ENCODE data around the gene HOOK1.

DNA sequence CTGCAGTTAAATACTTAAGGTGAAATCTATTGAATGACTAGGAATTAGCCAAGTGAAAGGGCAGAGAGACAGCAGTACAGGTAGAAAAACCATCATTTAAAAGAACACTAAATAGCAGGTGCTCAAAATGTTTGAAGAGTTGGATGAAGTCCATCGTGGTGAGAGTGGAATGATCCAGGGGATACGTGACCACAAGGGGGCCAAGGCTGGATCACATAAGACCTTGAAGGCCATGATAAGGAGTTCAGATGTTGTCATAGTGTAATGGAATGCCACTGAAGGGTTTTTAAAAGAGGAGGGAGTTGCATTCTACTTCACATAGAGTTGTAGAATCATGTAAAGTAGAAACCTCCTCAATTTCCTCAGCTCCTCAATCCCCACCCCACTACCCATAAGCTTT is 34.8 kb upstream of the HOOK1 start:
- TF ChIP-seq, protein P1, sequence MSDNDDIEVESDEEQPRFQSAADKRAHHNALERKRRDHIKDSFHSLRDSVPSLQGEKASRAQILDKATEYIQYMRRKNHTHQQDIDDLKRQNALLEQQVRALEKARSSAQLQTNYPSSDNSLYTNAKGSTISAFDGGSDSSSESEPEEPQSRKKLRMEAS (IDR thresholded peaks at IDR 0.05): no peak
- TF ChIP-seq REST (IDR thresholded peaks at IDR 0.05; ENCODE audit: low read depth): no peak
- no peak for TF ChIP-seq USF1 (IDR thresholded peaks at IDR 0.05)
